CD14-positive monocyte (primary cell): Measurements from ENCODE around the gene CHIT1. TPM values are rescaled to one million over a fixed set of nuclear protein-coding genes. Genes with fewer than 3 reads are reported as not detected.
A peak's percentile ranks its signal among the peaks of the same experiment; 100 is the strongest.

Experiments
- DNase-seq, 3 donors: peaks; one replicate each; pipeline ENCODE4 v3.0.0-alpha.2; 2011 to 2022
- H2AFZ ChIP-seq: 2 replicates; pipeline ENCODE4 v1.6.0; 2012; ENCODE audit warnings: mild to moderate bottlenecking, low read depth, low read length, inconsistent platforms; ENCODE audit not compliant: insufficient read depth, poor library complexity, severe bottlenecking
- H3K27ac ChIP-seq, 2 donors: 1 replicate in 1 of 2; 2 replicates in 1 of 2; pipeline ENCODE4 v1.5.1; 2012 to 2013; ENCODE audit warnings: low read length in 2 of 2, control low read depth in 1 of 2, inconsistent platforms in 1 of 2, low read depth in 1 of 2, mild to moderate bottlenecking in 1 of 2
- H3K27me3 ChIP-seq, 2 donors: one replicate each; pipeline versions ENCODE4 v1.6.0 to v1.6.1; 2011 to 2013; ENCODE audit warnings: low read length in 2 of 2; ENCODE audit not compliant: control insufficient read depth in 2 of 2, insufficient read depth in 2 of 2
- H3K36me3 ChIP-seq, 2 donors: replicated peaks in 1 of 2; 1 replicate in 1 of 2; 2 replicates in 1 of 2; pipeline versions ENCODE4 v1.5.1 to v1.6.1; 2012 to 2013; ENCODE audit warnings: low read length in 2 of 2, control low read depth in 1 of 2, inconsistent platforms in 1 of 2, mild to moderate bottlenecking in 1 of 2; ENCODE audit not compliant: insufficient read depth in 2 of 2, control insufficient read depth in 1 of 2
- H3K4me1 ChIP-seq, 2 donors: 1 replicate in 1 of 2; 2 replicates in 1 of 2; pipeline versions ENCODE4 v1.5.1 to v1.6.1; 2012 to 2013; ENCODE audit warnings: low read length in 2 of 2, control low read depth in 1 of 2, inconsistent platforms in 1 of 2, mild to moderate bottlenecking in 1 of 2, moderate library complexity in 1 of 2; ENCODE audit not compliant: insufficient read depth in 2 of 2, control insufficient read depth in 1 of 2
- H3K4me2 ChIP-seq: replicated peaks from 2 replicates; pipeline ENCODE3; 2012; ENCODE audit warnings: low read length, moderate library complexity, mild to moderate bottlenecking; ENCODE audit not compliant: poor library complexity, severe bottlenecking; ENCODE audit errors: extremely low read depth
- H3K4me3 ChIP-seq, 3 experiments: fragments of 200-600 bp in 1 of 3; sonication (generic) in 1 of 3; replicated peaks in 1 of 3; 1 replicate in 2 of 3; 2 replicates in 1 of 3; pipeline ENCODE4 v1.5.1; 2011 to 2013; ENCODE audit warnings: low read length in 3 of 3, mild to moderate bottlenecking in 3 of 3, control low read depth in 2 of 3, low read depth in 2 of 3, inconsistent platforms in 1 of 3, moderate library complexity in 1 of 3
- H3K79me2 ChIP-seq: 2 replicates; pipeline ENCODE4 v1.6.0; 2012; ENCODE audit warnings: mild to moderate bottlenecking, control low read depth, inconsistent platforms, low read length, moderate library complexity; ENCODE audit not compliant: insufficient read depth
- H3K9ac ChIP-seq: 2 replicates; pipeline ENCODE4 v1.6.0; 2017; ENCODE audit warnings: low read length, mild to moderate bottlenecking; ENCODE audit not compliant: insufficient read depth, poor library complexity, severe bottlenecking
- H3K9me3 ChIP-seq, 2 donors: replicated peaks in 1 of 2; 1 replicate in 1 of 2; 2 replicates in 1 of 2; pipeline versions ENCODE4 v1.5.1 to v1.6.1; 2012 to 2013; ENCODE audit warnings: low read length in 2 of 2, control low read depth in 1 of 2; ENCODE audit not compliant: control insufficient read depth in 1 of 2, insufficient read depth in 1 of 2
- H4K20me1 ChIP-seq: 2 replicates; pipeline ENCODE4 v1.6.0; 2012; ENCODE audit warnings: mild to moderate bottlenecking, low read length, control low read depth, moderate library complexity; ENCODE audit not compliant: insufficient read depth
- H3K27ac Mint-ChIP-seq, 7 donors: one replicate each; pipeline ENCODE4 v1.8.0; 2020; ENCODE audit warnings: mild to moderate bottlenecking in 7 of 7, mixed read lengths in 7 of 7, moderate library complexity in 6 of 7, inconsistent platforms in 2 of 7
- H3K27me3 Mint-ChIP-seq, 3 donors: one replicate each; pipeline ENCODE4 v1.8.0; 2021 to 2022; ENCODE audit warnings: low read depth in 3 of 3, mild to moderate bottlenecking in 3 of 3, mixed read lengths in 3 of 3, moderate library complexity in 3 of 3, inconsistent platforms in 1 of 3
- H3K36me3 Mint-ChIP-seq, 2 donors: one replicate each; pipeline ENCODE4 v1.8.0; 2020; ENCODE audit warnings: mixed read lengths in 2 of 2, inconsistent platforms in 1 of 2, mild to moderate bottlenecking in 1 of 2
- H3K4me1 Mint-ChIP-seq: one replicate; pipeline ENCODE4 v1.8.0; 2020; ENCODE audit warnings: mild to moderate bottlenecking, mixed read lengths
- H3K4me3 Mint-ChIP-seq, 2 donors: one replicate each; pipeline ENCODE4 v1.8.0; 2020; ENCODE audit warnings: mild to moderate bottlenecking in 2 of 2, mixed read lengths in 2 of 2, moderate library complexity in 1 of 2
- H3K9me3 Mint-ChIP-seq, 7 donors: one replicate each; pipeline ENCODE4 v1.8.0; 2020 to 2022; ENCODE audit warnings: mixed read lengths in 7 of 7, mild to moderate bottlenecking in 6 of 7, moderate library complexity in 6 of 7, inconsistent platforms in 2 of 7
- CTCF ChIP-seq: fragments of 200-600 bp; IDR thresholded peaks from one replicate; pipeline ENCODE4 v1.8.0; 2022; ENCODE audit warnings: antibody characterized with exemption, mild to moderate bottlenecking
- WGBS: methylation state at CpG from one replicate; pipeline ENCODE4 v1.1.5; 2013; ENCODE audit warnings: missing lambda C conversion rate; ENCODE audit not compliant: insufficient coverage; 5-methylcytosine and 5-hydroxymethylcytosine counted together
- intact Hi-C, 2 donors: fragments of 100-400 bp; cut with micrococcal nuclease; formaldehyde crosslinking; loops; one replicate each; pipeline versions ENCODE4 v1.15.0 to v1.15.1; 2023
- polyA plus RNA-seq, 3 donors: library from polyadenylated mRNA; depleted of rRNA in 1 of 3; unstranded in 2 of 3; stranded (reverse) in 1 of 3; fragments of 300-500 nt in 2 of 3; fragments of >200 nt in 1 of 3; fragmentation: Illumina TruSeq in 2 of 3; gene quantifications; 1 replicate in 2 of 3; 2 replicates in 1 of 3; pipeline ENCODE4 v1.2.3, GENCODE V29; 2012 to 2021

The CHIT1 gene
- polyA plus RNA-seq, 3 donors, result 0.08 to 0.51 TPM; not detected in 1

GRCh38 chr1:203168991-203169390 is 60.5 kb downstream of the CHIT1 start:
- no peak for DNase-seq
- Histone ChIP-seq H3K9me3 (no peaks in the 10 kb centered on the region), H3K36me3 (no peaks in the 10 kb centered on the region), H3K27ac (no peak overlapping the region), H3K4me1 (peaks cover 3 to 4% of the 10 kb centered on the region in 2 donors), H4K20me1 (no peaks in the 10 kb centered on the region), H3K4me3 (no peak overlapping the region), H3K27me3 (no peaks in the 10 kb centered on the region), H2AFZ (no peak overlapping the region), H3K9ac (no peak overlapping the region), H3K79me2 (no peaks in the 10 kb centered on the region), H3K4me2 (no peak overlapping the region)
- Mint-ChIP-seq H3K27ac (no peak overlapping the region), H3K36me3 (no peaks in the 10 kb centered on the region), H3K9me3 (peaks cover 0 to 3% (median 0%) of the 10 kb centered on the region in 7 donors), H3K27me3 (peaks cover 13 to 23% (median 21%) of the 10 kb centered on the region in 3 donors), H3K4me3 (no peak overlapping the region), H3K4me1 (peaks cover 20% of the 10 kb centered on the region)
- intact Hi-C loops, result no loop called here
- TF ChIP-seq CTCF, result no peak
- WGBS, result 98% methylated on average over 6 of the region's 9 CpGs

GRCh38 chr1:203168256-203168786 is 61.2 kb downstream of the CHIT1 start:
- H3K36me3 Mint-ChIP-seq, result no peaks in the 10 kb centered on the region
- WGBS, result 97% methylated on average over 3 of the region's 12 CpGs
- Histone ChIP-seq H3K79me2 (no peaks in the 10 kb centered on the region), H3K4me1 (peaks cover 3 to 10% of the 10 kb centered on the region in 2 donors), H4K20me1 (no peaks in the 10 kb centered on the region), H3K4me2 (no peak overlapping the region), H2AFZ (no peak overlapping the region), H3K27ac (no peak overlapping the region), H3K9ac (no peak overlapping the region), H3K36me3 (no peaks in the 10 kb centered on the region), H3K4me3 (no peak overlapping the region), H3K27me3 (no peaks in the 10 kb centered on the region), H3K9me3 (no peaks in the 10 kb centered on the region)
- peak overlapping the region in 1 of 2 donors; percentile 46 for H3K4me3 Mint-ChIP-seq
- H3K4me1 Mint-ChIP-seq, result peaks cover 27% of the 10 kb centered on the region
- no peak overlapping the region for H3K27ac Mint-ChIP-seq
- TF ChIP-seq CTCF, result no peak
- H3K9me3 Mint-ChIP-seq, result peaks cover 0 to 3% (median 0%) of the 10 kb centered on the region in 7 donors
- no peak for DNase-seq
- intact Hi-C loops, result no loop called here
- H3K27me3 Mint-ChIP-seq, result peaks cover 13 to 24% (median 21%) of the 10 kb centered on the region in 3 donors
